Measurements from ENCODE around the gene ZNF787.
A peak's percentile ranks its signal among the peaks of the same experiment; 100 is the strongest.

ZNF787 gene

DNA sequence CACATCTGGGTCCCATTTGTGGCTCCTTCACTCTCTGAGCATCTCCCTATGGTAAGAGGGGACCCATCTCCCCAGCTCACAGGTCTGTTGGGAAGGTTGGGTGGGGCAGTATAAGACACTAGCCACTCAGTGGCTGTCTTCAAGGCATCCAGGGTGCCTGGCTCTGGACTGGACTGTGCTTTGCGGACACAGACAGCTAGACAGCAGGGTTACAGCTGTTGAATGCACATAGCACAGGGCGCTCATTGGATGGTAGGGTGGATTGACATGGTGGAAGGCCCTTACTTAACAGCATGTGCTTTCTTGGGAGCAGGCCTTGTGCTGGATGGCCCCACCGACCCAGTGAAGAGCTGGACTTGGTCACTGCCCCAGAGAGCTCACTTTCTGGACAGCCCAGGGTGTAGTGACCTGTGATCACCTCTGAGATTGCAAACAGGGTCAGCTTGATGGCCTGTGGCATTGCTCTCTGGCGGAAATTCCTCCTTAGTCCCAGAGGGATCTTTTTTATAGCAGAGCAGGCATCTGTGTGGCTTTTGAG lies 21.9 kb upstream of the ZNF787 start:
- no peak for DNase-seq

DNA sequence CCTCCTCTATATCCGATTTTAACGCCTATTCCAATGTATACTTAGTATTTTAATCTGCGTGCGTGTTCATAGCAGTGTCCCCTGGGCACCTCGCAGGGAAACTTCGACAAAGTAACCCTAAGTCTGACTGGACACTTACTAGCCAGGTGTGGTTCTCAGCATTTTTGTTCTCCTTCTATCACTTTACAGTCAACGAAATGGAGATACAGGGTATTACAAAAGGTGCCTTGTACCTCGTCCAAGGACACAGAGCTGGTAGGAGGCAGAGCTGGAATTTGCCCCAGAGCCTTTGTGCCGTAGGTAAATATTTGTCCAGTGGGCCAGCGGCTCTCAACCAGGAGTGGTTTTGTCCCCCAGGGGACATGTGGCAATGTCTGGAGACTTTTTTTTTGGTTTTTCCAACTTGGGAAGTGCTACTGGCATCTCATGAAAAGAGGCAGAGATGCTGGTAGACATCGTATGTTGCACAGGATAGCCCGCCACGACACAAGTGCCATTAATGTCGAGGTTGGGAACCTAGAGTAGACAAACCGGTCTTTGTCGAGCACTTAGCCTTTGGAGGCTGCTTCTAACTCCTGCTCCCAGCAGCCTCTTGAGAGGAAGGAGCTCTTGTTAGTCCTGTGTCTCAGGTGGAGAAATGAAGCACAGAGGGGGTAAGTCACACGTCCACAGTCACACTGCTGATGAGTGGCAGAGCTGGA lies 21.1 kb upstream of the ZNF787 start:
- DNase-seq = no peak

- peak in 2 of 5 experiments; percentile 38 to 81 for DNase-seq
These were observed 20.4 kb upstream of the ZNF787 start for GRCh38 chr19:56141417-56141993.

DNA sequence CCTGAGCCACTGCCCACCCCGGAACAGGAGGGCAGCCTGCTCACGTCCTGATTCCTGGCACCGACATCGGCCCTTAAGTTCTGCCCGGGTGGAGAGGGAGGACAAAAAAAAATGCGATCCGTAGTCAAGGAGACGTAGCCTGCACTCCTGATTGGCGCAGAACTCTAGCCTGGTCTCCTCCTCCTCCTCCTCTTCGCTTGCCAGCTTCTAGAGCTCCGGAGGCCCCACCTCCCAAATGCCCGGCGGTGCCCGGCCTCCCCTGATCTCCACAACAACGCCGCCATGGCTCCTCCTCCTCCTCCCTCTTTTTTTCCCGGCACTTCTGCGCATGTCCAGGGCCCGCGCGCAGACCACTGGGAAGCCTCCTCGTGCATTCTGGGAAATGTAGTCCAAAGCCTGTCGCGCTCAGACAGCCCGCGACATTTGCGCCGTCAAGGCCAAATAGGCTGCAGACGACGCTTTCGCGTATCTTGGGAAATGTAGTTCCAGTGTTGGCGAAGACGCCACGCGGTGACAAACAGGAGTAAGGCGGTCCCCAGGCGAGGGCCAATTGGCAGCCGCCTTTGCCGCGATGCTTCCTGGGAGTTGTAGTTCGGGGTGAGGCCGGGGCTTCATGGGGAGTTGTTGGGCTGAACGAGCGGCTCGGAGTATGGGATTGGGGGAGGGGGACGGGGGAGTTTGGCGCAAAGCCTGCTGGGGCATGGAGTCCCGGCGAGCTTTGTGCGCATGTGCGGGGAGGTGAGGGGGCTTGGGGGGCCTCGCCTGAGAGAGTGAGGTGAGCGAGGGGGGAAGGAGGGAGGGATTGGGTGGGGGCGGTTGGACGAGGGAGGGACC lies 19.7 kb upstream of the ZNF787 start, which contains the start of gene ZNF444:
ZNF444 (plus strand) TSS at position 705 of the 834 bp plus-strand sequence. CDS start 5,625 bp downstream, outside the sequence.
- peak; percentile 94 to 100 (median 99) for DNase-seq

DNA sequence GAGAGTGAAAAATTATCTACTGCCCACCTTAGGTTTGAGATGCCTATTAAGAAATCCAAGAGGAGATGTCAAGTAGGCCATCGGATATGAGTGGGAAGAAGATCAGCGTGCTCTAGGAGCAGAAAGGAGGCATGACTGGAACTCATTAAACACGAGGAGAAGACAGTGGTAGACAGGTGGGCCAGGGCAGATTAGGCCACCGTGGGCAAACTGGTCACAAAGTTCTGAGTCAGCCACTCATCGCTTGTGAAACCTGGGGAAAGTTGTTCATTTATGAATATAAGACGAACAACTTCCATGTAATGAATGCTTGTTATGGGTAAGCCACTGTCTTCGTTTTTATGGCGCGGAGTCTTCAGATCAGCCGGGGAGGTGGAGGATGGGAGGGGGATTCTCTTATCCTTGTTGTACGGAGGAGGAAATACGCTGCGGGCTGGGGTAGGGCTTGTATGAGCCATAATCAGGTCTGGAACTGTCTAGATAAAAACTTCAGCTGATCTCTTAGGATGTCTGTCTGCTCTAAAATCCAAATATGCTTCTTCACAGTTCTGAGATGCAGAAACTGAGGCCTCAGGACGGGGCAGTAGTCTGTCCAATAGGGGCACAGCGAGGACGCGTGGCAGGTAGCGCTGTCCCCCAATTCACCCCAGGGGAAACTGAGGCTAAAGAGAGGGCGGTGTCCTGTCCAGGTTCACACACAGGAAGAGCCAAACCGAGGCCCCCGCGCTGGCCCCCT lies 18.9 kb upstream of the ZNF787 start:
- peak in 1 of 5 experiments; percentile 11 for DNase-seq

- no peak for DNase-seq
These were observed 17.0 kb upstream of the ZNF787 start for GRCh38 chr19:56138069-56138468.

GRCh38 chr19:56137405-56137804 lies 16.3 kb upstream of the ZNF787 start:
- no peak for DNase-seq

GRCh38 chr19:56136362-56136761 lies 15.3 kb upstream of the ZNF787 start:
- DNase-seq = peak in 1 of 5 experiments; percentile 19

- DNase-seq = no peak
These were observed 13.5 kb upstream of the ZNF787 start for GRCh38 chr19:56134654-56134921.

DNA sequence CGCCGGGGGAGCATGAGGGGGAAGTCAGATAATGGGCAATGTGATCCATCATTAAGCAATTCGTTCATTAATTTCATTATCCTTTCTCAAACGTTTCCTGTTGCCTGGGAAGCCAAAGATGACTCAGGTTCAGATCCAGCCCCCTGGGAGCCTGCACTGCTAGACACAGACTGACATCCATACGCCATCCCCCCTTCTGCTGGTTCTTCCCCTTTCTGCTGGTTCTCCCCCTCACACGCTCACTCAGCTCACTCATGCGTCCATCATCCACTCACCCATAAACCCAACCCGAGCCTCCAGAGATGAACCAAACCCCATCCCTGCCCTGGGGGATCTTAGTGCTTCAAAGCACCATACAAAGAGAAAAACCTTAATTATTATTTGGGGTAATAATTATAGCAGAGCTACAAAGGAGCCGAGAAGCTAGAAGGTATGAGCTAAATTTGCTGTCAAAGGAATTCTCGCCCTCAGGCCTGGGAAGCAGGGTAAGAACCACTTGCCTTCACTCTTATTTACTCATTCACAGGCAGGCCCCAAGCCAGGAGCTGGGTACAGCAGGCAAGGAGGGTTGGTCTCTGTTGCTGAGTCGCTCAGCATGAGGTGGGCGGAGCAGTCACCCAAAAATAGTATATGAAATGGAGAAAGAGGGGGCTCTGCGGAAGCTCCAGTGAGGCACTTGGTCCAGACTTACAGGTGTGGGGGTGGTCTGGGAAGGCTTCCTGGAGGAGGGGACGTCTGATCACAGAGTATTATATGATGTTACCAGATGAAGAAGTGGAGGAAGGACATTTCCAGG lies 13.0 kb upstream of the ZNF787 start:
- no peak for DNase-seq

- DNase-seq = no peak
These were observed 11.3 kb upstream of the ZNF787 start for GRCh38 chr19:56132316-56132822.

DNA sequence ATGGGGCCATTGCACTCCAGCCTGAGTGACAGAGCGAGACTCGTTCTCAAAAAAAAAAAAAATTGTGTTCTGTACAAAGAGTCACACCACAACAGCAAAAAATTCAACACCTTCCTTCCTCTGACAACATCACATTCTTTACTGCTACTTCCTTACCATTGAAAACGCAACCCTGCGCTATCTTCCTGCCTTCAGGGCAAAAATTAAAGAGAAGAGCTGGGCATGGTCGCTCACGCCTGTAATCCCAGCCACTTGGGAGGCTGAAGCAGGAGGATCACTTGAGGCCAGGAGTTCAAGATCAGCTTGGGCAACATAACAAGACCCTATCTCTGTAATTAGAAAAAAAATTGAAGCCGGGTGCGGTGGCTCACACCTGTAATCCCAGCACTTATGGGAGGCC lies 10.6 kb upstream of the ZNF787 start:
- DNase-seq = no peak

GRCh38 chr19:56130006-56130405 lies 8.9 kb upstream of the ZNF787 start:
- DNase-seq = no peak

DNA sequence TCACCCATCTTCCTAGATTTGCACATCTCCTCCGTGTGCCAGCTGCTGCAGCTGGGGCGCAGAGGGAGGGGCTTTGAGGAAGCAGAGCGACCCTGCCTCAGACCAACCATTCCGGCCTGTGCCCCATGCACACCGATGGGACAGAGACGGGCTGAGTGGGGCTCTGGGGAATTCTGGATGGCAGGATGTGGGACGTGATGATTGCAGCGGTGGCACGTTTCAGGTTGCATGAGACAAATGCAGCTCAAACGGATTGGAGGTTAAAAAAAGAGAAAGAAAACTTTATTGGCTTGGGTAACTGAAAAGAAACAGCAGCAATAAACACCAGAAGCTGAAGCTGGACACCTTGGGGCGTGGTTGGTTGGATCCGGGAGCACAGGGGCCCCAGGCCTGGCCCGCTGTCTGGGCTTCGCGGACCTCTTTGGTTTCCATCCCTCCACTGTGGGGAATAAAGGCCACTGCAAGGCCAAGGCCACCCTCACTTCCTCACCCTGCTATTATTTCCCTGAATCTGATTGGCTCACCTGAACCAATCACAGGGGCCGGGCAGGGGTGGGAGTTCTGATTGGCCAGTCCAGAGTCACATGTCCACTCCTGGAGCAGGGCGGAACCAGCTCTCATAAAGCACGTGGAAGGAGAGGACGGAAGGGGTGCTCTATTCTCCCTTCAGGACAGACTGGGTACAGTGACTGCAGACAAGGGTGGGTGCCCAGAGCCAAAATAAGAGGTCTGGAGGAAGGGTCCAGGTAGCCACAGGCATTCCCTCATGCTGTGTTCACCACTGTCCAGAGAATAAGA lies 6.1 kb upstream of the ZNF787 start:
- DNase-seq = no peak

DNA sequence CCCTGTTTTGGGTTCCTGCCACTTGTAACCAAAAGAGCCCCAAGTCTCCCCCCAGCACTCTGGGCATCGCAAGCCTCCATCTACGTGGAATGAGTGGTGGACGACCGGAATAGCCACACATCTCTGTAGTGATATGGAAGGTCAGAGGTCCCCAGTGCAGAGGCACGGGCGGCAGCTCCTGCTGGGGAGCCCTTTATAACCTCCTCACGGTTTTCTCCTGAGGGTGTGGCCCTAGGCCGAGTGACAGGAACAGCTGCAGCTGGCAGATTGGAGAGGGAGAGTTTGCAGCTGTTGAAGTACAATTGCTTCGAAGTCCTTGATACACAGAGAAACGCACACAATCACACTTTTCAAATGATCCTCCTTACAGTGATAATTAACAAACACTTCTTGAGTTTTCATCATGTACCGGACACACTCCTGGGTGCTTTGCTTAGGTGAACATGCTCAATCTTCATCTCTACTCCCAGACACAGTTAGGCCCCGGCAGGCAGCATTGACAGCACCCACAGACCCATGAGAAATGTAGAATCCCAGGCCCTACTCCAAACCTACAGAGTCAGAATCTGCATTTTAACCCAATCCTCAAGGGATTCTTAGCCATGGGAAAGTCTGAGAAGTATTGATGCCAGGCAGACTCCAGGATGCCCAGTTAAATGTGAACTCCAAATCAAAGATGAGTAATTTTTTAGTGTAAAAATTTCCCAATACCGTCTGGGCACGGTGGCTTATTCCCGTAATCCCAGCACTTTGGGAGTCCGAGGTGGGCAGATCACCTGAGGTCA lies 4.9 kb upstream of the ZNF787 start:
- DNase-seq = no peak

- peak in 1 of 5 experiments; percentile 26 for DNase-seq
These were observed 3.5 kb upstream of the ZNF787 start for GRCh38 chr19:56124578-56124977.

DNA sequence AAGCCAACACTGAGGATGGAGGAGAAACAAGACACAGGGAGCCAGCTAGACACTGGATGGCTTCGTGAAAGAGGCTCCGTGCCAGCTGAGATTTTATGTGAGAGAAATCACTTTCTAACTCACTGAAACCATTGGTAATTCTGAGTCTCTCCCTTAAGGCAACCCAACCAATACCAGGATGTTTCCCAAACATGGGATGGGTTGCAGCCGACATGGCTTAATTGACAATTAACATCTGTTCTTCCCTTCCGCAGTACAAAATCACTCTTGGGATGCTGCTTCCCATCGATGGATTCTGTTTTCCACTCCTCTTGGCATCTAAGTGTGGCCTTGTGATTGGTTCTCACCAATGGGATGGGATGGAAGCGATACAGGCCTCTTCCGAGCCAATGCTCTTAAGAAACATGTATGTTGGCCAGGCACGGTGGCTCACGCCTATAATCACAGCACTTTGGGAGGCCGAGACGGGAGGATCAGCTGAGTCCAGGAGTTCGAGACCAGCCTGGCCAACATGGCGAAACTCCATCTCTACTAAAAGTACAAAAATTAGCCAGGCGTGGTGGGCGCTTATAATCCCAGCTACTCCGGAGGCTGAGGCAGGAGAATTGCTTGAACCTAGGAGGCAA lies 2.3 kb upstream of the ZNF787 start:
- DNase-seq = no peak

DNA sequence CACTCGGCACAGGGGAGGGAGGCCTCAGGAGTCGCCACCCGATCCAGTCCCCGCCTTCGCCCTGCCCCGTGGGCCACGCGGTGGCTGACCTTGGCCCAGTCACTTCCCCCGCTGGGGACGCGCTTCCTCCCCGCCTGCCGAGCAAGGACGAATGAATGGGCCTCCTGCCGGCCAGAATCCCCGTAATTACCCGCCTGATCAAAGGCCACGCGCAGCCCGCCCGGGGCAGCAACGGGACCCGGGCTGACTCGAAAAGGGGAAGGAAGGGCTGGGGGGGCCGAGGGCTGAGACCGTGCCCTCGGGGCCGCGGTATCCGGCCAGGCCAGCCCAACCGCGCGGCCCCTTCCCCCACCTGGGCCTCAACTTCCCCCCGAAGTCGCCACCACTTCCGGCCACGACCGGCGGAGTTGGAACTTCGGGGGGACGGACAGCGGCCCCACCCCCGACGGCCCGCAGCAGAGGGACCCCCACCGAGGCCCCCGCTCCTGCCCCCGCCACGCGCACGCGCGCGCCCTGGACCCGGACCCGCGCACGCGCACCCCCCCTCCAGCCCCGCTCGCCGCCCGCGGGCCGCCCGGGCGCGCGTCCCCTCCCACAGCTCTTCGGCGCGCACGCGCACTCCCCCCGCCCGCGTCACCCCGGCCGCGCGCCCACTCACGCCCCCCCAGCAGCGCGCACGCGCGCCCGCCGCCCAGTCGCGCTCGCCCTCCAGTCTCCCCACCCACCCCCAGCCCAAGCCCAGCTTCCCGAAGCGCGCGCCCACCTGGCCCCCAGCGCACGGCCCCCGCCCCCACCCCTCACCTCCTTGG lies 520 bp downstream of the ZNF787 start:
- DNase-seq = peak; percentile 64 to 91 (median 77)

GRCh38 chr19:56120002-56120370 lies 1.1 kb downstream of the ZNF787 start:
- DNase-seq = no peak
